Thyroid gland (tissue), 4 donors: ENCODE results near the gene SMARCB1.
A peak's percentile ranks its signal among the peaks of the same experiment; 100 is the strongest.

Experiments used
- POLR2A ChIP-seq, 2 donors: fragments of 450-650 bp; IDR thresholded peaks; one replicate each; pipeline ENCODE4 v1.6.1; 2017; ENCODE audit warnings: antibody characterized with exemption in 2 of 2, mild to moderate bottlenecking in 2 of 2, moderate library complexity in 1 of 2
- TF ChIP-seq, protein P1 (sequence below), 6 experiments: fragments of 200-600 bp in 3 of 6; fragments of 450-650 bp in 3 of 6; sonication (generic) in 3 of 6; IDR thresholded peaks; one replicate each; pipeline ENCODE4 v1.5.1; 2016 to 2019; ENCODE audit warnings: antibody characterized with exemption in 6 of 6, mild to moderate bottlenecking in 2 of 6, inconsistent platforms in 1 of 6, moderate library complexity in 1 of 6

DNA sequence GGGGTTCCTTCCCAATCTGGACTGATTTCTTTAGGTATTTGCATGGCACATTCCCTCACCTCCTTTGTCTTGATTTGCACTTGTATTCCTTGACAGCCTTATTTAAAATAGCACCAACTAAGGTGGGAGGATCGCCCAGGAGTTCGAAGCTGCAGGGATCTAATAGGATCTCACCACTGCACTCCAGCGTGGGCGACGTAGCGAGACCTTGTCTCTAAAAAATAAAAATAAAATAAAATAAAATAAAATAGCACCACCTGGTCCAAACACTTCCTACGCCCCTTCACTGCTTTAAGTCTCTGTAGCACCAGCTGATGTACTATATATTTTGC, 71.7 kb downstream of the SMARCB1 start:
- TF ChIP-seq, protein P1, sequence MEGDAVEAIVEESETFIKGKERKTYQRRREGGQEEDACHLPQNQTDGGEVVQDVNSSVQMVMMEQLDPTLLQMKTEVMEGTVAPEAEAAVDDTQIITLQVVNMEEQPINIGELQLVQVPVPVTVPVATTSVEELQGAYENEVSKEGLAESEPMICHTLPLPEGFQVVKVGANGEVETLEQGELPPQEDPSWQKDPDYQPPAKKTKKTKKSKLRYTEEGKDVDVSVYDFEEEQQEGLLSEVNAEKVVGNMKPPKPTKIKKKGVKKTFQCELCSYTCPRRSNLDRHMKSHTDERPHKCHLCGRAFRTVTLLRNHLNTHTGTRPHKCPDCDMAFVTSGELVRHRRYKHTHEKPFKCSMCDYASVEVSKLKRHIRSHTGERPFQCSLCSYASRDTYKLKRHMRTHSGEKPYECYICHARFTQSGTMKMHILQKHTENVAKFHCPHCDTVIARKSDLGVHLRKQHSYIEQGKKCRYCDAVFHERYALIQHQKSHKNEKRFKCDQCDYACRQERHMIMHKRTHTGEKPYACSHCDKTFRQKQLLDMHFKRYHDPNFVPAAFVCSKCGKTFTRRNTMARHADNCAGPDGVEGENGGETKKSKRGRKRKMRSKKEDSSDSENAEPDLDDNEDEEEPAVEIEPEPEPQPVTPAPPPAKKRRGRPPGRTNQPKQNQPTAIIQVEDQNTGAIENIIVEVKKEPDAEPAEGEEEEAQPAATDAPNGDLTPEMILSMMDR (IDR thresholded peaks at IDR 0.05), result peak in 1 of 6 experiments; percentile 30
- no peak for TF ChIP-seq POLR2A (IDR thresholded peaks at IDR 0.05)
